NOMO-1 (cell line): Measurements from ENCODE around the gene CSMD2.

Source experiments
- DNase-seq, 2 experiments: peaks; one replicate each; lab custom pipeline; 2025; ENCODE audit not compliant: unreplicated experiment in 2 of 2; lab: John Stamatoyannopoulos, UW

CSMD2 gene

GRCh38 chr1:33630686-33631085 is 534.3 kb downstream of the CSMD2 start:
- DNase-seq, result no peak

DNA sequence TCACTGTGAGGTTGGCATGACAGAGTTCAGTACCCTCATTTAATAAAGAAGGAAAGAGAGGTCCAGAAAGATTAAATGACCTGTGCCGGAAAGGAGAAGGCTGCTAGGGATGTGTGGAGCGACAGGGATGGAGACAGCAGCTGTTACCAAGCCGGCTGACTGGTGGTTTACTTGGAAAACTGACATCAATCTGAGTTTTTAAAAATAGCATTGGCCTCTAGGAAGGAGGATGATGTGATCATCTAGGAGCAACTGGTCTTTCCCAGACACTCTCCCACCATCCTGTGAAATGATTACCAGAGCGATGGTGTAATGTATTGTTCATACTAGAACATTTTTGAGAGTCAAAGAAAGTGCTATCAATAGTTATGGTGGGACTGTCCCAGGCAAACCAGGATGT is 538.2 kb downstream of the CSMD2 start:
- DNase-seq, result no peak

GRCh38 chr1:33624991-33625870 is 539.8 kb downstream of the CSMD2 start:
- no peak for DNase-seq

GRCh38 chr1:33624261-33624990 is 540.6 kb downstream of the CSMD2 start:
- no peak for DNase-seq

DNA sequence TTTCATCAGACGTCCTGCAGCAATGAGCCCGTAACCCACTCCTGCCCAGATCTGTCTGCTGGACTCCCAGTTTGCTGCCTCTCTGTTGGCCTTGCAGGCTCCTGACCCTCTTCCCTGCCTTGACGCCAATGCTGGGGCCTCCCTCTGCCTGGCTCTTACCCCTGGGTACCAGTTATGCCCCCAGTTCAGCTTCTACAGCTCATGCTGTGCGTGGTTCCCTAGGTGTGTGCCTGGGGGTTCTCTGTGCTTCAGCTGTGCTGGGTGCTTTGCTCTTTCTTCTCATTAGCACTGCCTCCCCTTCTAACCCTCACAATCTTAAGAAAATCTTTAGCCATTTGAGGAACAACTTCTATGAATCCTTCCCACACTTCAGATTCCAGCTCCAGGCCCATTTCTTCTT is 541.2 kb downstream of the CSMD2 start:
- DNase-seq, result no peak

GRCh38 chr1:33622757-33623156 is 542.3 kb downstream of the CSMD2 start:
- no peak for DNase-seq

GRCh38 chr1:33618636-33619035 is 546.4 kb downstream of the CSMD2 start:
- no peak for DNase-seq

DNA sequence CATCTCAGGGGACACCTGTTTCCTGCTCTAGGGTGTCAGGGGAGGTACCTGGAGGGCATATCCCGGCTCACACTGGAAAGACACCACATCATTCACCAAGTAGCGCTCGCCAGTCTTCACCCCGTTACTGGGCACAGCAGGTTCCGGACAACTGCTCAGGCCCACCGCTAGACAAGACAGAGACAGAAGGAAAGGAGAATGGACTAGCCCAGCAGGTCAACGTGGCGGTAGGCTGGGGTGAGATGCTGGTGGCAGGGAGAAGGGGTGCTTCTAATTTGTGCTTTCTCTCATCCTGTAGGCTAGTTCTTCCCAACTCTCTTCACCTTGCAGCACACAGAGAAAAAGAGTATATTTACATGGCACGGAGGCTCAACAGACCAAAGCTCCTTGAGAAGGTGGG is 547.6 kb downstream of the CSMD2 start:
- DNase-seq, result no peak

DNA sequence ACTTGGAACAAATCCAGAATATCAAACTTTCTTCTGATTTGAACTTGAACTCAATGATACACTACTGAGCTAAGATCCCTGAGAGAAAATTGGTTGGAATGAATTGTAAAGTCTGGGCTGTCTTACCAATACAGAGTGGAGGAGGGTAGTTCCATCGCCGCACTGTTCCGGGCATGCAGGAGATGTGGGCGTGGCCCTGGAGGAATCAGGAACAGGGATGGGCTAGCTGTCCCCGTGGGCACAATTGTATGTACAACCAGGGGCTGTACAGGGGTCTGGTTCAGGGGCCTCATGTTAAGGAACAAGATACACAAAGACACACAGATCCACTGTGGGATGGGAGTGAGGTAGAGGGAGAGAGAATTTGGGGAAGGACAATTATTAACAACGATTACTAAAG is 548.2 kb downstream of the CSMD2 start:
- no peak for DNase-seq

- DNase-seq, result no peak
These were observed 549.5 kb downstream of the CSMD2 start for GRCh38 chr1:33615546-33615945.

- no peak for DNase-seq
These were observed 554.1 kb downstream of the CSMD2 start for GRCh38 chr1:33610864-33611455.

DNA sequence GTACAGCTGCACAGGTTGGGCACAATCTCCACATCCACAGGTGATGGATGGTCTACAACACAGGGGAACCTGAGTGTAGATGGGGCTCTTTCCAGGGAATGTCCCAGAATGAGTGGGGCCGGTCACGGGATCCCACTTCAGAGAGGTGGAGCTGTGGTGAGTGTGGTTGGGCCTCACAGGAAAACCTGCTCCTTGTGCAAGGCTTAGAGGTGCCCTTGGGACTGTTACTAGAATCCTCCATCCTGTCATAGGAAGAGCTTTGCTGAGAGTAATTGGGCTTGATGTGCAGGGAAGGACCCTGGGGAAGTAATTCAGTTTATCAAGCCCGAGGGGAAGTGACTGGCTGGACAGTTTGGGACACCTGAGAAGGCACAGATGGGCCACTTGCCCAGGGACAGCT is 554.6 kb downstream of the CSMD2 start:
- no peak for DNase-seq

DNA sequence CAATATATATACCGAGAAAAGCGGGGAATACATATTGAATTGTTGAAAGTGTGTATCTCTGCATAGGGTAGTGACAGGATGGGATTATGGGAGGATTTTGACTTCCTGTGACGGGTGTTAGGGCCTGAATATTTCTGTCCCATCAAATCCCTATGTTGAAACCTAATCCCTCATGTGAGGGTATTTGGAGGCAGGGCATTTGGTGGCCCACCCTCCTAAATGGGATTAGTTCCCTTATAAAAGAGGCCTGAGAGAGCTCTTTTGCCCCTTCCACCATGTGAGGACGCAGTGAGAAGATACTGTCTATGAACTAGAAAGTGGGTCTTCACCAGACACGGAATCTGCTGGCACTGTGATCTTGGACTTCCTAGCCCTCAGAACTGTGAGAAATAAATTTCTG is 555.3 kb downstream of the CSMD2 start:
- DNase-seq, result no peak

GRCh38 chr1:33608825-33609400 is 556.1 kb downstream of the CSMD2 start:
- DNase-seq, result no peak

GRCh38 chr1:33607444-33608005 is 557.5 kb downstream of the CSMD2 start:
- DNase-seq, result no peak

DNA sequence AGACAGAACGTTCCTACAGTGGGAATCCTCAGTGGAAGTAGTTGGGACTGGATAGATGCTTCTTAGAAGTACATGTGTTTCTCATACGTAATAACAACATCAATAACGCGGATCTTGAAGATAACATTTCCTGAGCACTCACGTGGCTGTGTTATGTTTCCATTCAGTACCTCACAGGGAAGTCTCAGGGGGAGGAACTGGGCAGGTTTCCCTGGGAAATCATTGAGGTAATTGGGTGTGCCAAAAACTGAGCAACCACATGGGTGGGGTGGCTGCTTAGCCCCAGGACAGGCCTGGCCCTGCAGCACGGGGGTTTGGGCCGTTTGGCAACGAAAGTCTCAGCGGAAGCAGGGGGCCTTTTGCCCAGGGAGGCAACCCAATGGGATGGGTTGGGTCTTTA is 558.8 kb downstream of the CSMD2 start:
- no peak for DNase-seq

DNA sequence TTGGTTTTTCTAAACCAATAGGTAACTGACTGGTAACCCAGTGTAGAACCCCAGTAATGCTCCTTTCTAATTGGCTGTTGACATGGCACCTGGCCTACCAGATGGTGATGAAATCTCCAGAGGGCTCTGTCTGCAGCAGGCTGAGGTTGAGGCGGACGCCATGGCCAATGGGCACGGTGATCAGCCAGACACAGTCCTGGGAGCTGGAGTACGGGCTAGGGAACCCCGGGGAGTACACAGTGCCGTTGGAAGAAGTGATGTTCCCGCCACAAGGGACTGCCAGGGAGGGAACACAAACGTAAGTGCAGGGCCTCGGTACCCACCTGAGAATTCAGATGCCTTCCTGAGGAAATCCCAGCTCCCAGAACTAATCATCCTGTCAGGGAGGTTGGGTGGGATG is 562.8 kb downstream of the CSMD2 start:
- no peak for DNase-seq

DNA sequence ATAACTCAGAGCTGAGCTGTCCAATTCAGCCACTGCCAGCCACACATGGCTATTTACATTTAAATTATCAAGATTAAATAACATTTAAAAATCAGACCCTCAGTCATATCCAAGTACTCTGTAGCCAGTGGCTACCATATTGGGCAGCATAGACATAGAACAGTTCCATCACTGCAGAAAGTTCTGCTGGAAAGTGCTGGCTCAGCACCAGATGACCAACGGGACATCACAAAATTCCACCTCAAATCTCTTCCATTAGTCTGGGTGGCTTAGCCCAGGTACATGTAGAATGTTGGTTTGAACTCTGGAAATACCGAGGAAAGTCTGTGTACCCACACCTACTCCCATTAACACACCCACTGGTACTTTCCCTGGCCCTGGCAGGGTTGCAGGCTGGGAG is 563.3 kb downstream of the CSMD2 start:
- no peak for DNase-seq

- DNase-seq, result peak; percentile 34 to 82
These were observed 565.4 kb downstream of the CSMD2 start for GRCh38 chr1:33599516-33600115.

GRCh38 chr1:33588726-33589125 is 576.3 kb downstream of the CSMD2 start:
- no peak for DNase-seq

GRCh38 chr1:33586795-33587194 is 578.2 kb downstream of the CSMD2 start:
- DNase-seq, result no peak
